ENCODE results near the gene NLRP5. TPM values are rescaled to one million over a fixed set of nuclear protein-coding genes. Genes with fewer than 3 reads are reported as not detected.

Gene NLRP5
- total and polyA plus RNA-seq, 2 of the 8 experiments (the other 6 are each of a cell fraction or from before 2014, with no cell fraction given), result not detected

GRCh38 chr19:55962186-55962585 lies 24.4 kb upstream of the NLRP5 start (continued):
- TF ChIP-seq ZNF274 (IDR thresholded peaks at IDR 0.05; ENCODE audit: borderline replicate concordance, extremely low read depth, low read length), result no peak
